Measurements from ENCODE around the gene PTMA. TPM values are rescaled to one million over a fixed set of nuclear protein-coding genes. Genes with fewer than 3 reads are reported as not detected.
"Not testable (repeated sequence)": the region's sequence is repeated elsewhere in the genome, so short reads cannot be mapped to it uniquely, and the experiment has no call there.

PTMA gene
- total RNA-seq, 1 experiment from 2014 or later = 1,354 TPM

DNA sequence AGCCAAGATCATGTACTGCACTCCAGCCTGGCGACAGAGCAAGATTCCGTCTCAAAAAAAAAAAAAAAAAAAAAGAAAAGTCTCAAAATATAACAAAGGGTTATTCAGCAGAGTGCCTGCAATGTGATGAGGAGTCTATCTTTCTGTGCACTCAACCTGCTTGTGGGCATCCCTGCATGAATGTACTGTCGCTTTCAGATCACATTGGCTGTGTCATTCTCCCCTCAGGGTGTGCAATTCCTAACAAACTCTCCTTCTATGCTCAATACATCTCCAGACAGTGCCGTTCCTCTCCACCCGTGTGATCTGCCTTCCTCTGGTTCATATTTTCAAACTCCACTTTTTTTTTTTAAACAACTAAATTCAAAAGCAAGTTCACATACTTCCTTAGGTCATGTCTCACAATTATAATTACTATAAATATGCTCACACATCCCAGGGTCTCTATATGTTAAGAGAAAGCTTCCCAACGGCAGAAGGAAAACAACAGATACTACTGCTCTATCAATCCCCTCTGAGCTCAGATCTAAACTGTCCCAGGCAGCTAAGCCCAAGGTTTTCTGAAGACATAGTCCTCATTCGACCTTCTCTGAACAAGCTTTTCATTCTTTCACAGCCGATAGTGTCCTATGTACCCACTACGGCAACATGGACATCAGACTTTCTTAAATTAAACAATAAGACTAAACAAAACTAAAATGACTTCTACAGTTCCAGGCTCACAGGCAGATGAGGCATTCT is 35.2 kb downstream of the PTMA start:
- BruUV-seq (replicated peaks) = no TSS peak
- intact Hi-C loops (cut with micrococcal nuclease; ENCODE audit: unreplicated experiment) = no loop called here
- no peaks in the 10 kb centered on the region for H3K9me3 Mint-ChIP-seq (ENCODE audit: low read depth, unreplicated experiment)
- H3K4me1 Mint-ChIP-seq (ENCODE audit: low read depth, unreplicated experiment) = no peaks in the 10 kb centered on the region
- H3K36me3 Mint-ChIP-seq (ENCODE audit: insufficient read depth, unreplicated experiment) = no peaks in the 10 kb centered on the region
- H3K27me3 Mint-ChIP-seq (ENCODE audit: unreplicated experiment) = no peaks in the 10 kb centered on the region
- DNase-seq = no peak
- no peak overlapping the region for H3K4me3 Mint-ChIP-seq (ENCODE audit: low read depth, unreplicated experiment)
- CTCF ChIA-PET = interaction anchor here (0.7 kb wide), 1 partner anchor 52 kb away, joined by 3 read pairs; no protein-coding TSS in a partner anchor
- no peak overlapping the region for H3K27ac Mint-ChIP-seq (ENCODE audit: unreplicated experiment)
- TF ChIP-seq, protein P1, sequence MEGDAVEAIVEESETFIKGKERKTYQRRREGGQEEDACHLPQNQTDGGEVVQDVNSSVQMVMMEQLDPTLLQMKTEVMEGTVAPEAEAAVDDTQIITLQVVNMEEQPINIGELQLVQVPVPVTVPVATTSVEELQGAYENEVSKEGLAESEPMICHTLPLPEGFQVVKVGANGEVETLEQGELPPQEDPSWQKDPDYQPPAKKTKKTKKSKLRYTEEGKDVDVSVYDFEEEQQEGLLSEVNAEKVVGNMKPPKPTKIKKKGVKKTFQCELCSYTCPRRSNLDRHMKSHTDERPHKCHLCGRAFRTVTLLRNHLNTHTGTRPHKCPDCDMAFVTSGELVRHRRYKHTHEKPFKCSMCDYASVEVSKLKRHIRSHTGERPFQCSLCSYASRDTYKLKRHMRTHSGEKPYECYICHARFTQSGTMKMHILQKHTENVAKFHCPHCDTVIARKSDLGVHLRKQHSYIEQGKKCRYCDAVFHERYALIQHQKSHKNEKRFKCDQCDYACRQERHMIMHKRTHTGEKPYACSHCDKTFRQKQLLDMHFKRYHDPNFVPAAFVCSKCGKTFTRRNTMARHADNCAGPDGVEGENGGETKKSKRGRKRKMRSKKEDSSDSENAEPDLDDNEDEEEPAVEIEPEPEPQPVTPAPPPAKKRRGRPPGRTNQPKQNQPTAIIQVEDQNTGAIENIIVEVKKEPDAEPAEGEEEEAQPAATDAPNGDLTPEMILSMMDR (IDR thresholded peaks at IDR 0.05; ENCODE audit: unreplicated experiment) = no peak

DNA sequence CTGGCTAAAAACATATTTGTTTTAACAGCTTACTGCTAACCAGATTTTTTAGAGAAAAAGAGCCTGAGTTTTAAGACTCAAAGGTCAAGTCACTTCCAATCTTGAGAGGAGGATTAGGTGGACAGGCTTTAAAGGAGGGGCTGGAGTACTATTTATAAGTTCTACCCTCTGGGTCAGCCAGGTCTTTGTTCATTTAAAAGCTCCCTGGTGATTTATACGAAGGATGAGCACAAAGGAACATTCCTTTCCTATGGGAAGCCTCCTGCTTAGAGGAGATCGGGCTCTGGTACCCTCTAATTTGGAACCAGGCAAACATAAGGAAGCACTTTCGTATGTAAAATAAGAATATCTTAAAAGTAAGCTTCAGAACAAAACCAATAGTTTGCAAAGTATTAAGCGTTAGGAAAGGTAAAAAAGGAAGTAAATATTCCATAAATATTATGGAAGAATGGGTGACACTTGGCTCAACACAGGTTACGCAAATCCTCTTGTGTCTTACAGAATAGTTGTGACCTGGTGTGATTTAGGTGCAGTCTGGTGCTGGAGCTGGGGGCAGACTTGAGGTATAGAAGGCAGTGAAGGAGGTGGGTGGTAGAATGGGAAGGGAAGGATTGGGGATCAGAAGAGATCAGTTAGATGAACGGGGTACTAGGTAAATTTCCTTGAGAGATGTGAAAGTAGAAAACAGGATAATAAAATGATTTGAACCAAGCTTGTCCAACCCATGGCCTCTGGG is 37.1 kb downstream of the PTMA start:
- Mint-ChIP-seq H3K36me3 (ENCODE audit: insufficient read depth, unreplicated experiment) (no peaks in the 10 kb centered on the region), H3K9me3 (ENCODE audit: low read depth, unreplicated experiment) (no peaks in the 10 kb centered on the region), H3K4me3 (ENCODE audit: low read depth, unreplicated experiment) (no peak overlapping the region), H3K4me1 (ENCODE audit: low read depth, unreplicated experiment) (no peaks in the 10 kb centered on the region), H3K27ac (ENCODE audit: unreplicated experiment) (no peak overlapping the region), H3K27me3 (ENCODE audit: unreplicated experiment) (no peaks in the 10 kb centered on the region)
- TF ChIP-seq, protein P1 (IDR thresholded peaks at IDR 0.05; ENCODE audit: unreplicated experiment) = no peak
- intact Hi-C loops (cut with micrococcal nuclease; ENCODE audit: unreplicated experiment) = no loop called here
- BruUV-seq (replicated peaks) = no TSS peak
- CTCF ChIA-PET = no interaction called here
- no peak for DNase-seq

DNA sequence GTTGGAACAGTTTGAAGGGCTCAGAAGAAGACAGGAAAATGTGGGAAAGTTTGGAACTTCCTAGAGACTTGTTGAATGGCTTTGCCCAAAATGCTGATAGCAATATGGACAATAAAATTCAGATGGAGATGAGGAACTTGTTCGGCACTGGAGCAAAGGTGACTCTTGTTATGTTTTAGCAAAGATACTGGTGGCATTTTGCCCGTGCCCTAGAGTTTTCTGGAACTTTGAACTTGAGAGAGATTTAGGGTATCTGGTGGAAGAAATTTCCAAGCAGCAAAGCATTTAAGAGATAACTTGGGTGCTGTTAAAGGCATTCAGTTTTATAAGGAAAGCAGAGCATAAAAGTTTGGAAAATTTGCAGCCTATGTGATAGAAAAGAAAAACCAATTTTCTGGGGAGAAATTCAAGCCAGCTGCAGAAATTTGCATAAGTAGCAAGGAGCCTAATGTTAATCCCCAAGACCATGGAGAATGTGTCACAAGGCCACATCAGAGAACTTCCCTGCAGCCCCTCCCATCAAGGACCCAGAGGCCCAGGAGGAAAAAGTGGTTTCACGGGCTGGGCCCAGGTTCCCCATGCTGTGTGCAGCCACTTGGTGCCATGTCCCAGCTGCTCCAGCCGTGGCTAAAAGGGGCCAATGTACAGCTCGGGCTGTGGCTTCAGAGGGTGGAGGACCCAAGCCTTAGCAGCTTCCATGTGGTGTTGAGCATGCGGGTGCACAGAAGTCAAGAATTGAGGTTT is 40.0 kb downstream of the PTMA start:
- not testable (repeated sequence) for BruUV-seq (replicated peaks)

DNA sequence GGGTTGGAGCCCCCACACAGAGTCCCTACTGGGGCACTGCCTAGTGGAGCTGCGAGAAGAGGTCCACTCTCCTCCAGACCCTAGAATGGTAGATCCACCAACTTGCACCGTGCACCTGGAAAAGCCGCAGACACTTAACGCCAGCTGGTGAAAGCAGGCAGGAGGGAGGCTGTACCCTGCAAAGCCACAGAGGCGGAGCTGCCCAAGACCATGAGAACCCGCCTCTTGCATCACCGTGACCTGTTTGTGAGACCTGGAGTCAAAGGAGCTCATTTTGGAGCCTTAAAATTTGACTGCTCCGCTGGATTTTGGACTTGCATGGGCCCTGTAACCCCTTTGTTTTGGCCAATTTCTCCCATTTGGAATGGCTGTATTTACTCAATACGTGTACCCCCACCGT is 40.7 kb downstream of the PTMA start:
- DNase-seq; H3K27ac Mint-ChIP-seq (ENCODE audit: unreplicated experiment); H3K9me3 Mint-ChIP-seq (ENCODE audit: low read depth, unreplicated experiment); H3K27me3 Mint-ChIP-seq (ENCODE audit: unreplicated experiment); H3K4me1 Mint-ChIP-seq (ENCODE audit: low read depth, unreplicated experiment); H3K4me3 Mint-ChIP-seq (ENCODE audit: low read depth, unreplicated experiment); intact Hi-C loops (cut with micrococcal nuclease; ENCODE audit: unreplicated experiment); CTCF ChIA-PET; H3K36me3 Mint-ChIP-seq (ENCODE audit: insufficient read depth, unreplicated experiment); BruUV-seq (replicated peaks): not testable (repeated sequence)

More for the DNA sequence above, 40.0 kb downstream of the PTMA start:
- intact Hi-C loops (cut with micrococcal nuclease; ENCODE audit: unreplicated experiment); H3K9me3 Mint-ChIP-seq (ENCODE audit: low read depth, unreplicated experiment); DNase-seq; H3K27me3 Mint-ChIP-seq (ENCODE audit: unreplicated experiment); H3K4me1 Mint-ChIP-seq (ENCODE audit: low read depth, unreplicated experiment); H3K4me3 Mint-ChIP-seq (ENCODE audit: low read depth, unreplicated experiment); CTCF ChIA-PET; H3K27ac Mint-ChIP-seq (ENCODE audit: unreplicated experiment); H3K36me3 Mint-ChIP-seq (ENCODE audit: insufficient read depth, unreplicated experiment): not testable (repeated sequence)

DNA sequence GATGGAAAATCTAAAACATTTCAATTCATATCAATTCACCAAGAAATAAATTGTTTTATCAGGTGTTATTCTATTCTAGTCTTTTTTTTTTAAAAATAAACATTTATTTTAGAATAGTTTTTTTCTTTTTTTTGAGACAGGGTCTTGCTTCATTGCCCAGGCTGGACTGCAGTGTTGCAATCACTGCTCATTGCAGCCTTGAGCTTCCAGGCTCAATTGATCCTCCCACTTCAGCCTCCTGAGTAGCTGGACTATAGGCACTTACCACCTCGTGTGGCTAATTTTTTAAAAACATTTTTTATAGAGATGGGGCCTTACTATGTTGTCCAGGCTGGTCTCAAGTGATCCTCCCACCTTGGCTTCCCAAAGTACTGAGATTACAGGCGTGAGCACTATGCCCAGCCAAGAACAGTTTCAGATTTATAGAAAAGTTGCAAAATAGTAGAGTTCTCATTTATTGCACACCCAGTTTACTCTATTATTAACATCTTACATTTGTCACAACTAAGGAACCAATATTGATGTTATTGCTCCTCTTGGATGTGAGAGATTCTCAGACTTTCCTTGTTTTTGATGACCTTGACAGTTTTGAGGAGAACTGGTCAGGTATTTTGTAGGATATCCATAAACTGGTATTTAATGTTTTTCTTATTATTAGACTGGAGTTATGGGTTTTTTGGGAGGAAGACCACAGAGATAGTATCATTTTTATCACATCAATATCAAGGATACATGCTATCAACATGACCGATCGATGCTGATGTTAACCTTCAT is 42.9 kb downstream of the PTMA start:
- TF ChIP-seq, protein P1 (IDR thresholded peaks at IDR 0.05; ENCODE audit: unreplicated experiment) = no peak
- Mint-ChIP-seq H3K9me3 (ENCODE audit: low read depth, unreplicated experiment) (no peaks in the 10 kb centered on the region), H3K36me3 (ENCODE audit: insufficient read depth, unreplicated experiment) (no peaks in the 10 kb centered on the region), H3K27me3 (ENCODE audit: unreplicated experiment) (no peaks in the 10 kb centered on the region), H3K27ac (ENCODE audit: unreplicated experiment) (no peak overlapping the region), H3K4me3 (ENCODE audit: low read depth, unreplicated experiment) (no peak overlapping the region), H3K4me1 (ENCODE audit: low read depth, unreplicated experiment) (no peaks in the 10 kb centered on the region)
- CTCF ChIA-PET = no interaction called here
- intact Hi-C loops (cut with micrococcal nuclease; ENCODE audit: unreplicated experiment) = no loop called here
- no TSS peak for BruUV-seq (replicated peaks)
- DNase-seq = no peak
